ENCODE measurements around the gene ATP2A3.

DNA sequence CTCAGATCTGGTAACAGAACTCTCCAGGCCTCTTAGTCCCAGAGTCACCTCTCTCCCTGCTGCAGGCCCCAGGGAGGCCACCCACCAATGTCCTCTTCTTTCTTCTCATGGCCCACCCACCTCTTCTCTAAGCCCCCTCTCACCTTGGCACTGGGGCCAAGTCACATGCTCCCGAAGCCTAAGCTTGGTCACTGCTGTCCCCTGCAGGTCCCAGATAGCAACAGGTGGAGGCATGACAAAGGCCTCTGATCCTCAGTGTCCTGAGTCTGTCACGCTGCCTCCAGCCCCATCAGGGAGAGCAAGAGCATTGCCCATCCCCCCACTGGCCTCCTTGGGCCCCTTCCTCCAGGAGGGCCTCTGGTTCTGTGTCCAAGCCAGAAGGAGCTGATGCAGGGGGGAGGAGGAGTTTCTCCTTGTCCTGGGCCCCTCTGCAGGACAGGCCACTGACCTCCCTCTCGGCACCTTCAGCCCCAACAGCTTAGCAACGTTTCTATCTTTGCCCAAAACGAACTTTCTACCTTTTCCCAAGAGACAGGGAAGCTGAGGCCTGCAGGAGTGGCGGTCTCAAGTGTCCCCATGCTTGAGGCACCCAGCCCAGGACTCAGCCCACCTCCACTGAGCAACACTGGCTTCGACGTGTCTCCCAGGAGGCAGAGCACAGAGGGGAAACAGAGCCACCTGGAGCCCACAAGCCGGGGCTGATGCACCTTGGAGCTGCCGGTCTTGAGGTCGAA, 56.6 kb downstream of the ATP2A3 start:
- TF ChIP-seq, protein P1, sequence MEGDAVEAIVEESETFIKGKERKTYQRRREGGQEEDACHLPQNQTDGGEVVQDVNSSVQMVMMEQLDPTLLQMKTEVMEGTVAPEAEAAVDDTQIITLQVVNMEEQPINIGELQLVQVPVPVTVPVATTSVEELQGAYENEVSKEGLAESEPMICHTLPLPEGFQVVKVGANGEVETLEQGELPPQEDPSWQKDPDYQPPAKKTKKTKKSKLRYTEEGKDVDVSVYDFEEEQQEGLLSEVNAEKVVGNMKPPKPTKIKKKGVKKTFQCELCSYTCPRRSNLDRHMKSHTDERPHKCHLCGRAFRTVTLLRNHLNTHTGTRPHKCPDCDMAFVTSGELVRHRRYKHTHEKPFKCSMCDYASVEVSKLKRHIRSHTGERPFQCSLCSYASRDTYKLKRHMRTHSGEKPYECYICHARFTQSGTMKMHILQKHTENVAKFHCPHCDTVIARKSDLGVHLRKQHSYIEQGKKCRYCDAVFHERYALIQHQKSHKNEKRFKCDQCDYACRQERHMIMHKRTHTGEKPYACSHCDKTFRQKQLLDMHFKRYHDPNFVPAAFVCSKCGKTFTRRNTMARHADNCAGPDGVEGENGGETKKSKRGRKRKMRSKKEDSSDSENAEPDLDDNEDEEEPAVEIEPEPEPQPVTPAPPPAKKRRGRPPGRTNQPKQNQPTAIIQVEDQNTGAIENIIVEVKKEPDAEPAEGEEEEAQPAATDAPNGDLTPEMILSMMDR (IDR thresholded peaks at IDR 0.05; ENCODE audit: low read length) = peak; percentile 13; the same call in 1 of the 2 replicates
- no peak for TF ChIP-seq EZH2 (IDR thresholded peaks at IDR 0.05; ENCODE audit: borderline replicate concordance, low read length)

All from OCI-LY1 (cell line).